ENCODE results near the gene HSPB1.

GRCh38 chr7:76300166-76300731 is 2.2 kb upstream of the HSPB1 start:
- TF ChIP-seq CTCF (conservative IDR thresholded peaks at IDR 0.05; ENCODE audit: low read length) (no peak), EZH2phosphoT487 (IDR thresholded peaks at IDR 0.05; ENCODE audit: borderline replicate concordance, low read depth, low read length) (no peak)

Measured in OCI-LY7 (cell line).